HG03565 (cell line): Measurements from ENCODE around the gene HMCN1.

Experiments used
- ATAC-seq: cut with Tn5 transposase; IDR thresholded peaks from one replicate; pipeline ENCODE4 v1.9.1; 2021; ENCODE audit warnings: mild to moderate bottlenecking, moderate library complexity; ENCODE audit not compliant: unreplicated experiment

HMCN1 gene

GRCh38 chr1:185957441-185958363 is 223.5 kb downstream of the HMCN1 start:
- no peak for ATAC-seq

DNA sequence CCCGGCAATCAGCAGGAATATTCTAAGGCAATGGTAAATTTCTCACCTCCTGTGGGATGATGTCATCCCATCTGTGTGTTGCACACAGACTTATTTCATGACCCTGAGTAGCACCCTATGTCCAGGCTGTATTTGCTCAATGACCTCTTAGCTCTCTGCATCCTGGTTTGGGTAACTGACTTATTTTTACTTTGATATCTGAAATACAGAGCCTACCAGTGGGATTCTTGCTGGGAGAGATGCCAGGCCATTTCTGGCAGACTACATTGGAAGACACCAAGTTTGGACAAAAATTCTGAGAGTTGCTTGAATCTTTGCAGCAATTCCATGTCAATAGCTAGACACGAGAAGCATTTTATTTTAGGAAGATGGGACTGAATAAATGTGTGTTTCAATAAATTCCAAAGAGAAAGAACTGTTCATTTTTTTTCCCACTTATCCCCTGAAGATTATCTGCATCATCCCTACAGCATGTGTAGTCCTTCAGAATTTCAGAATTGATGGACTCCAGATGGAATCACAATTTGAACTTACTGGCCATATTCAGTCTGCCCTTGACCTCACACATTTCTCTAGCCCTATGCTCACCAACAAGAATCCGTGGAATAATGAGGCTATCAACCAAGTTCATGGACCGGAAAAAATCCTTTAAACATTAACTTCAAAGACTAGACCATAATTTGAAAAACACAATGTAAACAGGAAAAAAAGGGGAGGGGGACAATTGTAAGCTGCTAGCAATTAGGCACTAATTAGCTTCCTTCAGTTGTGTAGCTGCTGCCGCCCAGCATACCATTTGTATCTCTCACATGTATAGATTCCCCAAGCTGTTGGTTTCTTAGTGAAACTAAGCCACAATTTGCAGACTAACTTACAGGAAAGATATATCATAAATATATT is 226.5 kb downstream of the HMCN1 start:
- ATAC-seq = no peak

- no peak for ATAC-seq
Observed at GRCh38 chr1:185961664-185962063, 227.5 kb downstream of the HMCN1 start.

DNA sequence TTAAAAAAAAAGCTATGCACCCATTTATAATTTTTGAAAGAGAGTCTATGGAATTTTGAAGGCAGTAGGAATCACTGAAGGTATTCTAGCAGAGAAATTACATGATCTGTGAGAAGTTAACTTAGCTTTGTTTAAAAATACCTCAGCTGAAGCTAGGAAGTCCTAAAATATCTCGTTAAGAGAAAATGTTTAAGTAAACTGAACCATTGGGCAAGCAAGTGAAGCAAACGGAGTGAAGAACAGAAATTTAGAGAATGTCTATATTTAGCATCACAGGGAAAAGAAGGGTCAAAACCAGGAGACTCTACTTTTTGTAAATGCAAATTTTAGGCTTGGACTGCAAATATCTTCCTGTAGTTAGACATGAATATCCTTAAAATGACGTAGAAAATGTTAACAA is 230.8 kb downstream of the HMCN1 start:
- no peak for ATAC-seq

- no peak for ATAC-seq
Observed at GRCh38 chr1:185965870-185966269, 231.7 kb downstream of the HMCN1 start.

- no peak for ATAC-seq
Observed at GRCh38 chr1:185966471-185966870, 232.3 kb downstream of the HMCN1 start.

DNA sequence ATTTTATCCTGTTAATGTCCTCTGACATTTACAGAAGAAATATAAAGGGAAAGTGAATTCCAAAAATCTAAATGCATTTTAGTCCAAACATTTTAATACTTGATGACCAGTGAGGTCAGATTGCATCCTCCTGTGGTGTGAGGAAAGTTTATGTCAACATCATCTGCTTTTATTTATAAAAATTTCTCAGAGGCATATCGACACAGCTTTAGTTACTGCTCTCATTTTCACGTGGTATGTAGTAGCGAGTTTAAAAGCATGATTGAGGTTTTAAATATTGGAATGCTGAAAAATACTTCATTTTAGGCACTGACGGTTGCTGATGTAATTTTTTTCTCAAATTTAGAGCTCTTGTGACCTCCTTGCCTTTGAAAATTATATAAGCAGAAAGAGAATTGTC is 234.8 kb downstream of the HMCN1 start:
- ATAC-seq = no peak

- ATAC-seq = no peak
Observed at GRCh38 chr1:185969524-185969991, 235.4 kb downstream of the HMCN1 start.

DNA sequence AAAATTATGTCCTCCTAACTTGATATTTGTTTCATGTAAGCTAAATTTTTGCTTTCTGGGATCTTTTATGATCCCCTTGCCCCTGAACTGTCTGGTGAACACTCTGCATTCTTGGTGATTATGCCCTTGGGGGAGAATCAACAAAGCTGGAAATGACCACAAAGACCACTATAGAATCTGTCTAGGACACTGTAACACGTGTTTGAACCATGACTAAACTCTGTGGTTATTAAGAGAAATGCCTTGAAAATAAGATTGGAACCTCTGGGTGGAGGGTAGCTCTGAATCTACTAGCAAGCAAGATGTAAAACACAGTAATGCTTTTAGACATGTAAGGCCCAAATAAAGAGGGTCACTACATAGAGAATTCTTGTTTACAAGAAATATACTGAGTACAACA is 237.5 kb downstream of the HMCN1 start:
- ATAC-seq = no peak

- no peak for ATAC-seq
Observed at GRCh38 chr1:185972096-185972850, 238.1 kb downstream of the HMCN1 start.

DNA sequence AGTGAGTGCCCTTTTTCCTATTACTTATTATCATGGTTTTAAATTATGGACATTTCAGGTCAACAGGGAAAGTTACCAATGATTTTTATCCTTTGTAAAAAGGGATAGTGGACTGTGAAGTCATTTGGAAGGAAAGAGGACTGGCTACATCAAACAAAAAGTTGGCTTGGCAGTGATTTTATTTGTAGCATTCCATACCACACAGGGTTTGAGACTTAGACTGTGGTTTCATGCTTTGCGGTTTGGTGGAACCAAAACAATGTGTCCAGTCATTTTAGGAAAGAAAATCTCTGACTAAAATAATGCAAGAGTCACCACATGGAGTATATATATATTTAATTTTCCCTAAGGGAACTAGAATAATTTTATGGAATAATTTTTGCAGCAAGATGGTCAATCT is 239.5 kb downstream of the HMCN1 start:
- no peak for ATAC-seq

DNA sequence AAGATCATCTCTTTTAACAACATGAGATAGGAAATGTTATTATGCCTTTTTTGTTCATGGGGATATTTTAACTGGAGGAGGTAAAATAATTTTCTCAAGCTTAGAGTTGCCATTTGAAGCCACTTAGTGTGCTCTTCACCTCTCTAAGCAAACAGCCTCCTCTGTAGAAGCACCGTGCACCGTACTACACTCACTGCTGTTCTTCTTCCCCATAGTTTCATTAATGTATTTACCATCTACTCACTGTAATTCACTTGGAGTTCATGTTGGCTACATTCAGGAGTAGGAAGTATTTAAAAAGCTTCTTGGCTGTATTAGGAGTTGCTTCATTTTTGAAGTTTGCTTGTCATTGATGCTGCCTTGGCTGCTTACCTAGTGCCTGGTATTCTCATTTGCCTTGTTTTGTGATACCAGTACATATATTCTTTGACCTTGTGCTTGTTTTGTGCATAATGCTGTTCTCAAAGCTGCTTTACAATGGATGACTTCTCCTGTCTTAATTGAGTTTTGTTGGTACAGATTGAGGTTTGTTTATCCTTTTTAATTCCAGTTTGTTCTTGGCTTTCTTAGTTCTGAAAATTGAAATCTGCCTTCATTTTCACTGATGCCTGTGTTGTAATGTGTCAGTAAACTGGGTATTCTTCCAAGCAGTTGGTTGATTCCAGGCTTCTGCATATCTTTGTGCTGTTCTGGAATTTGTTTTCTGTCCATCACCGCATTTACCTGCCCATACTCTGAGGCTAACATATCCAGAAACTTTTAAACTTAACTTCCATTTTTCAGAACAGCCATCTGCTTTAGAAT is 240.4 kb downstream of the HMCN1 start:
- no peak for ATAC-seq

DNA sequence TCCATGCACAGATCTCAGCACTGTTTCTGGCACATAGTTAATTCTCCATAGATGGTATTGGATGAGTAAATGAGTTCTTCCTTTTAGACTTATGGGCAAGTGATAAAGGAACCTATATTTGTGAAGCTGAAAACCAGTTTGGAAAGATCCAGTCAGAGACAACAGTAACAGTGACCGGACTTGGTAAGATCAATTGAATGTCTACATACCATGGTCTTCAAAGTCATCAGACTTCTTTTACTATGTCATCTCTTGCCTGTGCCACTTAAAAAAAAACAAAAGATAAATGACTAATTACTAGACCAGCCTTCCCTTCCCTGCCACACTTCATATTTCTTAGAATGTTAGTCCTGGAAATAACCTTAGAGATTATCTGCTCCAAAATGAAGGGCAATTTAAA is 246.7 kb downstream of the HMCN1 start:
- no peak for ATAC-seq

DNA sequence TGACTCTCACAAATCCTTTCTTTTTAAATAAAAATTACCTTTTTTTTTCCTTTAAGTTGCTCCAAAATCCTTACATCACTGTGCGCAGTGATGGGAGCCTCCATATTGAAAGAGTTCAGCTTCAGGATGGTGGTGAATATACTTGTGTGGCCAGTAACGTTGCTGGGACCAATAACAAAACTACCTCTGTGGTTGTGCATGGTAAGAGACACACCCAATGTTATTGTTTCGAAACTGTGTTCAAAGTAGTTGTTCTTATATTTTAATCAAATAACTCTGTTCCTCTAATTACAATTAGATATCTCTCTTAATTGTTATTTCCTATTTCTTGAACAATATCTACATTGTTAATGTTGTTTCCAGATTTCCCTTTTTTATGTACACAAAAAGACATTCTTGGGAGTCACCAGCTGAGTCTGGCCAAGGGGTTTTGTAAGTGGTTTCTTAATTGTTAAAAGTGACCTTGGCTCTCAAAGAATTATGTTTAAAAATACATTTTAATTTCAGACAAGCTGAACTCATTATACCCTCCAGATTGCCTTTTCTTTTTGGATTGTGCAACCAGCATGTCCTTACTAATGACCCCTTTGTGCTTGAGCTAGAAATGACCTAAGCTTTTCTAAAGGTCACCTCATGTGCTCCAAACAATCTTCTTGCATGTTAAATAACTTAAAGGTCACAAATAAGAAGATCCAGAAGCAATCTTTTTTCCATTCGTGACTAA is 250.1 kb downstream of the HMCN1 start:
- ATAC-seq = no peak

DNA sequence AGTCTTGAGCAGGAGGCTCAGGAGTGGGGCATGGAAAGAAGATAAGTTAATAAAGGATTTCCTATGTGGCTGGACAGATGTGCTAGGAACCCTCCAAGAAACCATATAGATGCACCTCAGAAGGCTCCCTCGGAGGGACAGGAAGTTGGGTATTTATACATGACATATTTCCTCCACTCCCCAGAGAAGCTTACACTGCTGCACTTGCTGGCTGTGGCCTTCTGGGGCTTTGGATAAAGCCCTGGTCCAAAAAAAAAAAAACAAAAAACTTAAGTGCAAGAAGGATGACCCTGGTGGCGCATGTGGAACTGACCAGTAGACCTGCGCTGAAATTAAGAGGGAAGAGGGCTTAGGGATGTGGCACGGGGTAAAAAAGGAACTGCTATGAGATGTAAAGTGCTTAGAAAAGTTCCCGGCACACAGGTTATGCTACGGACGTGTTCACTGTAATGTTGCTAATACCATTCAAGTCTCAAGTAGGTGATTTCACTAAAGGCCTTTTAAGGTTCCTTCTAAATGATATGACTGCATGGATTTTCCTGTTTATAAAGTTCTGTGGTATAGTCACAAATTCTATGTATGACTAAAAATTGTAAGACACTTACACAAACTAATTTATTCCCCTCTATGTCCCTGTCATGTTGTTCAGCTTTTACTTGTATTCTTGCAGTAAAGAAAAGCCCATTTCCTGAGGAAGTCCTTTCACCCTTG is 253.6 kb downstream of the HMCN1 start:
- ATAC-seq = no peak

DNA sequence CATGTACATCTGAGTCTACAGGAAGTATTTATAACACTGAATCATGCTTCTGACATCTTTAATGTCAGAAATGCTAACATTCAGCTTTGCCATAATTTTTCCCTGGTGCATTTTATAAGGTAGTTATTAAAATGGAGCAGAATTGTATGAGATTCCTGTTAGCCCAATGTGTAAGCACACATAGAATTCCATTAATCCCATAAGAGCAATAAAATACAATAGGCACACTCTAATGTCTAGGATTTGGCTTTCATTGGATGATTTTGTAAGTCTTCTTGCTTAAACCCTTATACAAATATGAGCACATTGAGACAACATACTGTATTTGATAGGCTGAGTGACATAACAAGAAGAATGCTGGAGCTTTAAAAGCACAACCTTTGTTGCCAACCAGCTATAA is 256.4 kb downstream of the HMCN1 start:
- no peak for ATAC-seq

- no peak for ATAC-seq
Observed at GRCh38 chr1:185991266-185991665, 257.1 kb downstream of the HMCN1 start.

DNA sequence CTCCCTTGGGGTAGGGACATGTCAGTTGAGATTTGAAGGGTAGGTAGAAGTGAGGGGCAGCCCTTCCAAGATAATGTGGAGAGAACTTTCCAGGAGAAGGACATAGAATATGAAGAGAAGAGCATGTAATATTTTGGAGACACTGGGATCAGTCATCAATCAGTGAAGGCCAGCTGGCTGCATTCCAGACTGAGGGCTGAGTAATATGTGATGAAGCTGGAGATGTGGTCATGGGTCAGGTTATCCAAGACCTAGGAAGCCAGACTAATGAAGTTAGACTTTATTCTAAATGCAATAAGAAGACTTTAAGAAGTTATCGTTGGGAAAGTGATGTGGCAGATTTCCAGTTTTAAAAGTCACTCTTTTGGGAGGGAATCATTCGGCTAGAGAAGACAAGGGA is 262.0 kb downstream of the HMCN1 start:
- no peak for ATAC-seq

DNA sequence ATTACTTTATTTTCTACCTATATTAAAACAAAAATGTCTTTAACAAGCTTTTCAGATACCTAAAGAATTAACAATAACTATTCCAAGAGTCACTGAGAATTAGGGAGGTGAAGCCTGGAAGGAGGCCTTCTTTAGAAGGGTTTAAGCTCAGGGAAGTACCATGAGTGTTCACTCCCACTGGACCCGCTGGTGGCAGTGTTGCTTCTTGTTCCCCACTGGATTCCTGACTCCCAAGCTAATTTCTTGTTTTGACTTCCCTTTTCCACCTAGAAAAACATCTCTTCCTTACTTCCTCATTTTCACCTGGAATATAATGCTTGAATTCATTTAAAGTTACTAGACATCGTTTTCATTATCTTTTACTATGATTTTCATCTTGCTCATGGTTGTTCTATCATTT is 264.2 kb downstream of the HMCN1 start:
- no peak for ATAC-seq
